ENCODE results near the gene SERINC1. TPM values are rescaled to one million over a fixed set of nuclear protein-coding genes. Genes with fewer than 3 reads are reported as not detected.

SERINC1 gene
- total RNA-seq, 1 donor: 59.2 TPM

DNA sequence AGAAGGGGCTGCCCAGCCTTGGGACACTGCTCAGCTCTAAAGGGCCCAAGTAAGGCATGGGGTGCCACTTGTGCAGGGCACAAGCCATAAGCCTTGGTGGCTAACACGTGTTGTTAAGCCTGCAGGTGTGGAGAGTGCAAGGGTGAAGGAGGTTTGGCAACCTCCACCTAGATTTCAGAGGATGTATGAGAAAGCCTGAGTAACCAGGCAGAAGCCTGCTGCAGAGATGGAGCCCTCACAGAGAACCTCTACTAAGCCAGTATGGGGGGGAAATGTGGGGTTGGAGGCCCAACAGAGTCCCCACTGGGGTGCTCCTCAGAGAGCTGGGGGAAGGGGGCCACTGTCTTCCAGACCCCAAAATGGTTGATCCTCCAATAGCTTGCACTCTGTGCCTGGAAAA is 32.6 kb downstream of the SERINC1 start:
- DNase-seq (ENCODE audit: low read depth in 2 of 3, low spot score in 2 of 3): no peak

DNA sequence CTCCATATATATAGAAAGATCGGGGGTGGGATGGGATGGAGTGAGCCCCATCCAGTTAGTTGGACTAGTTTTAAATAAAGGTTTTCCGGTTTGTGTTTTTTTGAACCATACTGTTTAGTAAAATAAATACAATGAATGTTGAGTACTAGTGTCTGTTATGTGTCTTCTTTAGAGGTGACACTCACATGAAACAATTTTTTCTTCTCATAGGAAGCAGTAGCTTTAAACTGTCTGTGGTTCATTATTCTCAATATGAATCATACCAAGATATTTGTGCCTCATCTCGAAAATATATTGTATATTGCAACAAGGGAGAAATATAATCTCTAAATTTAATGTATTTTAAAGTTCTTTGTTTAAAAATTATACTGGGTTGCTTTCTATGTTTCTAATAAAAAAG is 38.8 kb downstream of the SERINC1 start:
- no peak for DNase-seq (ENCODE audit: low read depth in 2 of 3, low spot score in 2 of 3)

DNA sequence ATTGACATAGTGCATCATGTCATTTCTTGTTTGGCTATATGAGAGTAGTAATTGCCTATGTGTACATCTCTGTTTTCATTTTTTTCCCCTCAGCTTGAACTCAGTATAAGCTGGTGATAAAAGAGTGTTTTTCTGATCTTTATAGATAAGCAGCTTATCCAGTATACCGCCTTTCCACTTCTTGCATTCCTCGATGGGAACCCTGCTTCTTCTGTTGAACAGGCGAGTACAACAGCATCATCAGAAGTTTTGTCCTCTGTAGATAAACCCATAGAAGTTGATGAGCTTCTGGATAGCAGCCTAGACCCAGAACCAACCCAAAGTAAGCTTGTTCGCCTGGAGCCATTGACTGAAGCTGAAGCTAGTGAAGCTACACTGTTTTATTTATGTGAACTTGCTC is 39.8 kb downstream of the SERINC1 start:
- no peak for DNase-seq (ENCODE audit: low read depth in 2 of 3, low spot score in 2 of 3)

DNA sequence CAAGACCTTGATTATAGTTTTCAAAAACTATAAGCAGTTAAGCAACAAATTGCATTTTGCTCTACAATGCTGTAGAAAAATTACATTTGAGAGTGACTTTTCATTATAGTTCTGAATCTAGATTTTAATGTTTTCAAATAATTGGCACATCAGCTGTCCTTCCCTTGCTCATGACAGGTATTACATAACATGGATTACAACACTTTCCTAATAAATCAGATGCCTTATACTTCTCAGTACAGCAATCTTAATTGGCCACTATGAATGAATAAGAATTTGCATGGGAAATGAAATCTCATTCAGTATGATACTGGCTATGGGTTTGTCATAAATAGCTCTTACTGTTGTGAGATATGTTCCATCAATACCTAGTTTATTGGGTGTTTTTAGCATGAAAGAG is 42.3 kb downstream of the SERINC1 start:
- no peak for DNase-seq (ENCODE audit: low read depth in 2 of 3, low spot score in 2 of 3)

DNA sequence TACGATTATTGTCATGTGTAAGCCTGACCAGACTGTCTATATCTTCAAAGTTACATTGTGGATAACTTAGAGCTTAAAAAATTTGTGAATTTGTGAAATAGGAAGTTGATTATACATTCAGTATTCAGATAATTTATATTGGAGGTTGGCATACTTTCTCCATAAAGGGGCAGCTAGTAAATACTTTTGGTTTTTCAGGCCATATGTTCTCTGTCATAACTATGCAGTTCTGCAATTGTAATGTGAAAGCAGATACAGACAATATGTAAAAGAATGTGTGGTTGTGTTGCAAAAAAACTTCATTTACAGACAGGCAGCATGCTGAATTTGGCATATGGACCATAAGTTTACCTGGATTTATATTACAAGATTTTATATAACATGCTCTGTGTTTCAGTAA is 42.8 kb downstream of the SERINC1 start:
- no peak for DNase-seq (ENCODE audit: low read depth in 2 of 3, low spot score in 2 of 3)

DNA sequence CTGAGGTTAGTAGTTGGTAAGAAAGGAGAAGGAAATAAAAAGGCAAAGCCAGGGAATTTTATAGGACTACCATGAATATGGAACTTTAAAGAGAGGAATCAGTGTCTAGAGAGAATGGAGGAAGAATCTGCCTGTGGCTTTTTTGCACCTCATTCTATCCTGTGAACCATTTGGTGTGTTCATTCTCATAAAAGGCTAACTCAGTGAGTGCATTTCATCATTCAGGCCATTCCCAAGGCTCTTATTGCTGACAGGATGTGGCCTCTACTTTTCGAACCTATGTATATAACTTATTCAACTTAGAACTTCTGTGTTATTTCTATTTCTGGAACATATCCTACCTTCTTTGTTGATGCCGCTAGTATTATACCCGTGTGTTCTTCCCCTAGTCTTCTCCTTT is 45.0 kb downstream of the SERINC1 start:
- no peak for DNase-seq (ENCODE audit: low read depth in 2 of 3, low spot score in 2 of 3)

DNA sequence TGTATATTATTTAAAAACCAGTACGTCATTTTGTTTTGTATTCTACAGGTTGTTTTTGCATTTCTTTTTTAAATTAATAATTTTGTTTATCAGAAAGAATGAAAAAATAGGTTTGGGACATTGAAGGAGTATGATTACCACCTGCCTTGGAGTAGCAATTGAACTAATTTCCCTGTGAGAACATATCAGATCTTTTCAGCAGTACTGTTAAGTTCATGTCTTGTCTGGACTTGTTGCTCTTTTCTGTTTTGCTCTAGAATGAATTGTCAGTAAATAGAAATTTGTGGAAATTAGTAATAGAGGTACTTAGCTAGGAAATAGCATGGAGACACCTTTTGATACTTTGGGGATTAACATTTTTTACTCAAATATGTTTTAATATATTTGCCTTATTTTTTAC is 47.9 kb downstream of the SERINC1 start:
- no peak for DNase-seq (ENCODE audit: low read depth in 2 of 3, low spot score in 2 of 3)

DNA sequence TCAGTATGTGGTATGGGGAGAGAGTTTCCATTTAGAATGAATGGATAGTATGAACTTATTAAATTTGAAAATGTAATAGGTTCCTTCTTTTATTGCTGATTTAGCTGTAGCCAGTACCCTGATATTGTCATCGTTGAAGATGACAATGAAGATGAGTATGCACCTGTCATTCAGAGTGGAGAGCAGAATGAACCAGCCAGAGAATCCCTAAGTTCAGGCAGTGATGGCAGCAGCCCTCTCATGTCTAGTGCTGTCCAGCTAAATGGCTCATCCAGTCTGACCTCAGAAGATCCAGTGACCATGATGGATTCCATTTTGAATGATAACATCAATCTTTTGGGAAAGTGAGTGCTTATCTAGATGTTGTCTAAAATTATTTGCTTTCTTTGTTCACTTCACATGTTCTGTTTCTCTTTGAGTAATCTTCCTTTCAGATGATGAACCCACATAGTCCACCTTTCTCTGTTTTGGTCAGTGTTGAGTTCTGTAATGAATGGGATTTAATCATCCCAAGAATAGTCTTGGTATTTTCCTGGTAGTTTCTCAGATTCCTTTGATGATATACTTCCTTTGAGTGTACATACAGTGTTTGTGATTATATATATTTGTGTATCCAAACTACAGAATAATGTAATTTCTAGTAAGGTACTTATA is 48.9 kb downstream of the SERINC1 start:
- no peak for DNase-seq (ENCODE audit: low read depth in 2 of 3, low spot score in 2 of 3)

DNA sequence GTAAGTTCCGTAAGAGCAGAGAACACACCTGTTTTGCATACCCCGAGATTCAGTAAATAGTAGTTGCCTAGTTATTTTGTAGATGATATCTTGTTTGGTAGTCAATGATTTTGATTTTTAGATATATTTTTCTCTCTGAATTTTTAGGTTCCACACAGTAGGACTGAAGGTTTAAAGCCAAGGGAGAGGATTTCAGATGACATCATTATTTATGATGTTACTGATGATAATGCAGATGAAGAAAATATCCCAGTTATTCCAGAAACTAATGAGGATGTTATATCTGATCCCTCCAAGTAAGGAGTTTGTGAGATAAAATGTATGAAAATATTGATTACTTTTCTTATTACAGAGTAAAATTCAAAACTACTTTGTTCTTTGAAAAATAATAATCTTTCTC is 49.6 kb downstream of the SERINC1 start:
- no peak for DNase-seq (ENCODE audit: low read depth in 2 of 3, low spot score in 2 of 3)

DNA sequence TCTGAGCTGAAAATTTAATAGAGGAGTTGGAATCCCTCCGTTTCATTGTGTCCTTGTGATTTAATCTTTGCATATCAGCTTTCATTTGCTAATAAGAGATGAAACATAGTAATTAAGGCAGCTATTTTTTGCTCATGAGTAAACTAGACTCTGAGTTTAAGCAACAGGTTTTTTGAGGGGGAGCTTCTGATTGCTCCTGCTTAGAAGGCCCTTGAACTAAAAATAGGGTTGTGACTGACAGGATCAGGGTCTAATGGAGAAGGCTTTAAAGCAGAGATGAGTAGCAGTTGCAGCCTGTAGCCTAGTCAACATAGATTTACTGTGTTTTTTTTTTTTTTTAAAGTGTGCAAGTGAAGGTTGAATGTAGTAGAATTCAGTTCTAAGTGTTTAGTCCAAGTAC is 54.8 kb downstream of the SERINC1 start:
- DNase-seq (ENCODE audit: low read depth in 2 of 3, low spot score in 2 of 3): no peak

DNA sequence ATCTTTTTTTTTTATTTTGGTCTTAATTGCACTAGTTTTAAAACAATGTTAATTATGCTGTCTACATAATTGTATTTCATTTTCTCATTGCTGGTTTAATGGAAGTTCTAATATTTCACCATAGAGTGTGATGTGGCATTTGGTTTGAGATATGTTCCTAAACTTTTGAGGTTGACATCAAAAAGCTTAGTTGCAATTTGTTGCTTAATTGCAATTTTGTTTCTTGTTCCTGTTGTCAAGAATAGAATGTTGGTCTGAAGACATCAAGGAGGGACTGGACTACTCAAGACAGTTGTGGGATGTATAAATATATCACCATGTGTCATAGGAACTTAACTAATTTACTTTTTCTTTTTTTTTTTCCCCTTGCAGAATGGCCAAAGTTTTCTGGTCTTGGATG is 59.6 kb downstream of the SERINC1 start:
- no peak for DNase-seq (ENCODE audit: low read depth in 2 of 3, low spot score in 2 of 3)

DNA sequence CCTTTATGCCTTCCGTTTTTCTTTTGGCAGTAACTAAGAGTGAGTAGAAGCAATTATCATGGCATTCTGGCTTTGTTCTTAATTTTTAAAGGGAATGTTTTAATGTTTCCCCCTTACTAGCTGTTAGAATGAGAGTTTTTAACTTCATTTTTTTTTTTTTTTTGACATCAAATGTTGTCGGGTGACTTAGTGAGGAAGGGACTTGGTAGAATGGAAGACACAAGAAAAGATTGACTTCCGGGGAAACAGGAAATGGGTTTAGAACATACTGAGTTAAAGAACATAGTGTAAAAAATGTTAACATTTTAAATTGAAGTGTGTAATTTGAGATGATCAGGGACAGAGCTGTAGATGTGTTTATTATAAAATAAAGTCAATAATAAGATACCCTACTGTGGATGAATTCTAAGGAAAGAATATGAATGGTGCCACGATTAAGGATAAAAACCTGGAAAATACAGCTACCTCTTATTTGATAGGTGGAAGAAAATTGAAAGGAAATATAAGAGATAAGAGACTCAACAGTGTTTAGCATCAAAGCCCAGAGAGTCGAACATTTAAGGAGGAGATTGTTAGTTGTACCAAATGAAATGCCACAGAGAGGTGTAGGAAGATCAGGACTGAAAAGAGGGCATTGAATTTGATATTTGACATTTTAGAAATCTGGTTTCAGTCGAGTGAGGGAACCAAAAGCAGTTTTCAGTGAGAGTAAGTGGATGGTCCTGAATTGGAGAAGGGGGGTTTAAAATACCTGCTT is 62.7 kb downstream of the SERINC1 start:
- no peak for DNase-seq (ENCODE audit: low read depth in 2 of 3, low spot score in 2 of 3)

DNA sequence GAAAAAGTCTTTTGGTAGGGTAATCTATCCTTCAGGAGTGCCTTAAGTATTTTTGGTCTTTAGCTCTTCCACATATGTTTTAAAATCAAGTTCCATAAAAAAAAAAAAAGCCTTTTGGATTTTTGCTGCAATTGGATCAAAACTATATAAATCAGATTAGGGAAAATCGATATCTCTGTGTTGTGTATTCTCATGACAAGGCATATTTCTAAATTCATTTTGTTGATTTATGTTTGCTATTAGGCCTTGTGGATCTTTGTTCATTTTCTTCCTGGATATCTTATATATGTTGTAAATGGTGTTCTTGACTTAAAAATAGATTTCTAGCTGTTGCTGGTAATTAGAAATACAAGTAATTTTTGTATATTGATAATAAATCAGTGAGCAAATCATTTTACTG is 63.4 kb downstream of the SERINC1 start:
- DNase-seq (ENCODE audit: low read depth in 2 of 3, low spot score in 2 of 3): no peak

DNA sequence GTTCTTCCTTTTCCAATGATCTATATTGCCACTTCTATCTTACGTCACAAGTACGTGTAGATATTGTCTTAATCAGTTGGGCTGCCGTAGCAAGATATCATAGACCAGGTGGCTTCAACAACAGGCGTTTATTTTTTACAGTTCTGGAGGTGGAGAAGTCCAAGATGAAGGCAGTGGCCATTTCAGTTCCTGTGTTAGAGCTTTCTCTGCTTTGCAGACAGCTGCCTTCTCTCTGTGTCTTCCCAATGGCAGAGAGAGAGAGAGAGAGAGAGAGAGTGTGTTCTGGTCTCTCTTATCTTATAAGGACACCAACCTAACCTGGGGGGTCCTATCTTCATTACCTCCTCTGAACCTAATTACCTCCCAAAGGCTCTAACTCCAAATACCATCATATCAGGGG is 63.9 kb downstream of the SERINC1 start:
- DNase-seq (ENCODE audit: low read depth in 2 of 3, low spot score in 2 of 3): no peak

DNA sequence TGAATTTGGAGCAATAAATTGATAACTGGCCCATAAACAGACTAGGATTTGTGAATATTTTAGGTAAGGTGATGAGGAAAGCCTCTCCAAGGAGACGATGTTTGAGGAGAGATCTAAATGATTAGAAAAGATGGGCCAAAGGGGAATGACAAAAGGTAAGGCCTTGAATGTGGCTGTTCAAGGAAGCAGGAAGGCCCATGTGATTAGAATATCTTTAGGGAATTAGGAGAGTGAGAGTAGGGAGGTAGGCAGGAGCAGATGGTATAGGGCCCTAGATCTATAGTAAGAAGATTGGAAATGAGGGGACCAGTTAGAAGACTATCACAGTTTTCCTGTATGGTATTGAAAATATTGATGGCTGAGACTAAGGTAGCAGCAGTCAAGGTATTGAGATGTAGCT is 65.4 kb downstream of the SERINC1 start:
- no peak for DNase-seq (ENCODE audit: low read depth in 2 of 3, low spot score in 2 of 3)

DNA sequence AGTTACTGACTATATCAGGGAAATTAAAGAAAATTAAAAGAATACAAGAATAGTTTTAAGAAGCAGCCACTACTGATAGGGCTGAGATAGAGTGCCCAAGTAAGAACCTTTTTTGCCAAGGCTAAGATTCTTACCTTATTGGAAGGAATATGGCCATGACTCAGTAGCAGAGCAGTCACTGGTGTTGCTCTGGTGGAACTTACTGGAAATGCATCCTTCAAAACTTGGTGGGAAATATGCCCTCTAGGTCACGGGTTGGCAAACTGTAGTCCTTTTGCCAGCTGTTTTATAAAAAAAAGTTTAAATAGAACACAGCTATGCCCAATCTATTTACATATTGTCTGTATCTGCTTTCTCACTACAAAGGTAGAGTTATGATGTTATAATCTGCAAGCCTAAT is 66.2 kb downstream of the SERINC1 start:
- no peak for DNase-seq (ENCODE audit: low read depth in 2 of 3, low spot score in 2 of 3)

DNA sequence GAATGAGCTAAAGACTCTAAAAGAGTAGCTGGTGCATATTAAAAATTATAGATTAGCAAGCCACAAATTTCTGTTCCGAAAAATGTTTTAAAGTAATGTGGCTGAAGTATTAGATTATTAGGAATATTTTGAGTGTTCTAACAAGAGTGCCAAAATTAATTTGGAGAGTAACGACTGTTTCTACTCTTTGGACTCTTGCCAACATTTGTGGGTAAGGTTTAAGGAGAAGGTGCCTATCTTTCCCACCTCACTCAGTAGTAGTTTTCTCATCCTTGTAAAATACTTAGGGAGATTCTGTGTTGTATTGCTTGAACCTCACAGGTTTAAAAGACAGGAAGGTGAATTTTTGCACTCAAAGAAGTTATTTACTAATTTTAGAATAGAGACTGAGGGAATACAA is 67.2 kb downstream of the SERINC1 start:
- no peak for DNase-seq (ENCODE audit: low read depth in 2 of 3, low spot score in 2 of 3)

DNA sequence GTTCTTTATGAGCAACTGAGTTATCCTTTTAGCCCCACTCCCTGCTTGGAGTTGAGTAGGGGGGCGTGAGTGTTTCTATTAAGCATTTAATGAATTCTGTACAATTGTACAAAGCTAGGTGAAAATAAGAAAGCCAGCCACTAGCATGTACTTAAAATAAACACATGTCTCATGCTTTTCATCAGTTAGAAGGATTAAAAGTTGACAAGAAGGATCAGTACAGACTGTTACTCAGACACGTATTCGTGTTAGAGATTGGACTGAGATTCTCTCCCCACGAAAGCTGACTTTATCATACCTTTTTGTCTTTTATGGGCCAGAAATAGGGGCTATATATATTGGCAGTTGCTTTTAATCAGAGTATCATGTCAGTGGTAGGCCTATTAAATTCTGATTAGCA is 70.5 kb downstream of the SERINC1 start:
- DNase-seq (ENCODE audit: low read depth in 2 of 3, low spot score in 2 of 3): no peak

DNA sequence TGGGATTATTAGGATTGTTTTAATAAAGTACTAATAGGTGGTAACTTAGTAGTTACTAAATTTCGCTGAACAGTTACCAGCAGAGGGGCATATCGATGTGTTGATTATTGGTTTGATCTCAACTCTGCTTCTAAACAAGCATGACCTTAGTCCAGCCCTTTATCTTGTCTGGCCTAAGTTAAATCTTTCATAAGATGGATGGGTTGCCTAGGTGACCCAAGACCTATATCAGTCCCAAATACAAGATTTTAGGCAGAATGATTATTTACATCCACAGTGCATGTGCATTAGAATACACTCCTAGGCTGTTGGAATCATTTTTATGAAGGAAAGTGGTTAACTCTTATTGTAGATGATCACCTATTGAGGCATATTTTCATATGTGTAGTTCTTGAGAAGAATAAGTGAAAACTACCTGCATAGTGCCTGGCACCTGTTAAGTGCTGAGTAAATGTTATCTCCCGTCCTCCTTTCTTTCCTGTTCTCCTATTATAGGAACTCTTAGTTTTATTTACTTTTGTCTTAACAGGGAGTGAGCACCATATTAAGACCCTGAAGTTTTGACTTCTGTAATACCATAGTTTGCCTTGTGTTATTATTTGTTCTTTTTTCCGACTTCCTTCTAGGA is 71.0 kb downstream of the SERINC1 start:
- peak in 1 of 3 donors; percentile 3 for DNase-seq (ENCODE audit: low read depth in 2 of 3, low spot score in 2 of 3)

DNA sequence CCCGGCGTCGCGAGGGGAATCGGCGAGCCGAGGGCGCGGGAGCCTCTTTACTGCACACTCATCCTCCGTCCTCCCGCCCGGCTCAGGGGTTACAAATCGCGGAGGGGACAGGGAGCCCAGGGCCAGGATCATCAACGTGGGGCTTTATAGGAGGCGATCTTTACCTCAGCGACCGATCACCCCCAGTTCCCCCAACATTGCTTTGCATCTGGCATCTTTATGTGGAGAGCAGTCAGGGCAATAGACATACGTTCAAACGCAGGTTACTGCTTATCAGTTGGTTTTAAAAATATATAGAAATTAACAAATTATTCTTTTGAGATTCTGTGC is 71.5 kb downstream of the SERINC1 start:
- DNase-seq (ENCODE audit: low read depth in 2 of 3, low spot score in 2 of 3): no peak

DNA sequence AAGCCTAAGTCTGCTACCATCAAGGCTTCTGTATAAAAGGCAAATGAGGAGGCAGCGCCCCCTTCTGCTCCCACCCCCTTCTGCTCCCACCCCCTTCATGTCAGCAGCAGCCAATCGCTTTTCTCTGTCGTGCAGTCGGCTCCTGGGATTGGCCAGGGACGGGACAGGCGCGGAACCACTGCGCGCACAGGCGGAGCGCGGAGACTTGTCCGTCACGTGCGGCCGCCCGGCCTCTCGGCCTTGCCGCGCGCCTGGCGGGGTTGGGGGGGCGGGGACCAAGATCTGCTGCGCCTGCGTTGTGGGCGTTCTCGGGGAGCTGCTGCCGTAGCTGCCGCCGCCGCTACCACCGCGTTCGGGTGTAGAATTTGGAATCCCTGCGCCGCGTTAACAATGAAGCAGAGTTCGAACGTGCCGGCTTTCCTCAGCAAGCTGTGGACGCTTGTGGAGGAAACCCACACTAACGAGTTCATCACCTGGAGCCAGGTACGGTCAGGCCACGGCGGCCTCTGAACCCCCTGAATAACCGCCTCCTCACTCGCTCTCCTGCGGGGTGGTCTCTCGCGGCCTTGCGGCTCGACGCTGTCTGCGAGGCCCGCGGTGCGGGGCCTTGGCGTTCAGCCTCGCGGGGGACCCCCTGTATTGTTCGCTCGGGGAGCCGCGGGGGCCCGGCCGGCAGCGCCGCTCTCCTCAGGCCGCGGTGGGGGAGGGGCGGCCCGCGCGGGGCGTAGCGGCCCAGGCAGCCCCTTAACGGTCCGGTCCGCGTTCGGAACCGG is 72.1 kb downstream of the SERINC1 start, which contains the start of gene HSF2:
HSF2 (plus strand) TSS at position 305 of the 773 bp plus-strand sequence; CDS start at position 391, 86 bp downstream.
- peak; percentile 91 to 98 (median 97) for DNase-seq (ENCODE audit: low read depth in 2 of 3, low spot score in 2 of 3)

DNA sequence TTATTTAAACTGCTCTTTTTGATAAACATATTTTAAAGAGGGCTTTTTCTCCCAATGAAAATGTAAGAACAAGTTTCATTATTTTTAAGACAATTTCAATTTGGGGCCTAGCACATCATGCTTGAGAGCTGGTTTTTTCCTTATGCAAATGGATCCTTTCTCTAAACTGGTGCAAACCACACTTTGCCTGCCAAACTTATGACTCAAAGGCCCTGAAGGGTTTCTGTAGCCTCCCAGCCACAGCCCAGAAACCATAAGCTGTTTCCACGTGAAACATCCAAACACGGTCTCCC is 72.6 kb downstream of the SERINC1 start:
- DNase-seq (ENCODE audit: low read depth in 2 of 3, low spot score in 2 of 3): no peak
